HG02884 (cell line): ENCODE data around the gene ARHGAP24.
"Not testable (repeated sequence)": the region's sequence is repeated elsewhere in the genome, so short reads cannot be mapped to it uniquely, and the experiment has no call there.

Experiments used
- ATAC-seq: cut with Tn5 transposase; IDR thresholded peaks from one replicate; pipeline ENCODE4 v1.9.1; 2021; ENCODE audit warnings: mild to moderate bottlenecking, moderate library complexity; ENCODE audit not compliant: unreplicated experiment

ARHGAP24 gene

GRCh38 chr4:85938062-85938461 is 463.1 kb downstream of the ARHGAP24 start:
- no peak for ATAC-seq

DNA sequence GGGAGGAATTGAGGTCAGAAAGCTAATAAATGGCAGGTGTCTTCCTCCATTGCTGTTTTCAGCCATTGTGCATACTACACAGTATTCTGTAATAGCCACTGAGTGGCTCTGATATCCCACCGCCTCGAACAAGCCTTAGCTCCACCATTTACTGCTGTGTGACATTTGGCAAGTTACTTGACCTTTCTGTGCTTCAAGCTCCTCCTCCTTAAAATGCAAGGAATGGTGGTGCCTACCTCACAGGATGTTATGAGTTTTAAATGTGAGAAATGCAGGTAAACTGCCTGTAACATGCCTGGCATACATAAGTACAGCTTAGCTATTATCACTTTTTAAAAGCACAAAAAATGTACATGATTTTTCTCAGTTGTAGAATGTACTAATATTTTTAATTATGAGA is 464.0 kb downstream of the ARHGAP24 start:
- no peak for ATAC-seq

GRCh38 chr4:85939595-85939994 is 464.6 kb downstream of the ARHGAP24 start:
- ATAC-seq, result no peak

DNA sequence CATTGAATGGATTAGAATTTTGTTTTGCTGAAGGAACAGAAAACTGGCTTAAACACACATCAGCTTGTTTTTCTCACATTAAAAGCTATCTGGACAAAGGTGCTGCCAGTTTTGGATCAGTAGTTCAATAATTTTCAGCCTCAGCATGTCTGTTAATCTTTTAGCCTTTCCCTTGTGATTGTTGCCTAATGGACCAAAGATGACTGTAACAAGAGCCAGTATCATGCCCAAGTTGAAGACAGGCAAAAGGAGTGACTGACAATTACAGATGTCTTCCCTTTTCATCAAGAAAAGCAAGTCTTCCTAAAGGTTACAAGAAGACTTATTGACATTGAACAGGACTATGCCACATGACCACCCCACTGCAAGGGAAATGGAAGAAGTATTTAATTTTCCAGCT is 465.2 kb downstream of the ARHGAP24 start:
- no peak for ATAC-seq

DNA sequence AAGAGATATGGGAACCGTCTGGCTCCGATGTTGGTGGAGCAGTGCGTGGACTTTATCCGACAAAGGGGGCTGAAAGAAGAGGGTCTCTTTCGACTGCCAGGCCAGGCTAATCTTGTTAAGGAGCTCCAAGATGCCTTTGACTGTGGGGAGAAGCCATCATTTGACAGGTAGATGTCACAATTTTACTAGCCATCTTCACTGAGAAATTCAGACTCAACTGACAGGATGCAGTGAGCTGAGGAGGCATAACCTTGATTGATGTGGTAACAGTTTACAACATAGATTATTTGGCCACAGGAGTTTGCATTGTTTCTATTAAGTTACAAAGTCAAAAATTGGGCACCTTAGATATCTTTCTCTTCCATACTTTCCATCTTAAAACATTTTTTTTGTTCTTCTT is 467.2 kb downstream of the ARHGAP24 start:
- no peak for ATAC-seq

DNA sequence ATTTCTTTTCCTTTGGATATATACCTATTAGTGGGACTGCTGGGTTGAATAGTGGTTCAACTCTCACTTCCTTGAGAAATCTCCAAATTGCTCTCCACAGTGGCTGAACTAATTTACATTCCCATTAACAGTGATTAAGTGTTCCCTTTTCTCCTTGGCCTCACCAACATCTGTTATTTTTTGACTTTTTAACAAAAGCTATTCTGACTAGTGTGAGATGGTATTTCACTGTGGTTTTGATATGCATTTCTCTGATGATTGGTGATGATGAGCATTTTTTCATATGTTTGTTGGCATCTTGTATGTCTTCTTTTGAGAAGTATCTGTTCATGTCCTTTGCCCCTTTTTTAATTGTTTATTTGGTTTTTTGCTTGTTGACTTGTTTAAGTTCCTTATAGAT is 471.9 kb downstream of the ARHGAP24 start:
- no peak for ATAC-seq

- no peak for ATAC-seq
These were observed 476.1 kb downstream of the ARHGAP24 start for GRCh38 chr4:85951099-85951498.

GRCh38 chr4:85952528-85952927 is 477.6 kb downstream of the ARHGAP24 start:
- no peak for ATAC-seq

DNA sequence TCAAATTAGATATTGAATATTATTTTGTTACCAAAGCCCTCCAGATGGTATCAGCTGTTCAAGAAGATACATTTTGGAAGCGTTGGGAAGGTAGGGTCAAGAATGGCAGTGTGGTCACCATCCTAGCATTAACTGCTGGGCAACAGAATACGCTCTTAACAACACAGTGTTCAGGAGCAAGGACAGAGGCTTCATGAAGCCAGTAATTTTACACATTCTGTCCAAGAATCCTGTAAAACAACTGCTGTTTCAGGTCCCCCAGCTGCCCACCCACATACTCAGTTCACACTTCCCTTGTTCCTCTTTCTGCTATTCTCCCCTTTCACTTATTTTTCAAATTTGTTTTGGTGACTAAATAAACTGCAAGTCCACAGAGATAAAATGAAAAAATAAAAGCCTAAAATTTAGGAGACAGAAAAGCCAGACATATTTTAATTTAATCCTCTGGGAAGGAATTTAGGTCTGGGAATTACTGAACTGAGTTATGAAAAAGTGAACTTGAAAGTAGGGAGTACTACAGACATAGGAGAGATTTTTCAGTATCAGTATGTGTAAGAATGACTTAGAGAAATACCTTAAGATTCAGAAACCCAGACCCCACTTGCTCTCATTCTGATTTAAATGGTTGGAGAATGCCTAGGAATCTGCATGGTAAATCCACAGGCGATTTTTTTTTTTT is 478.2 kb downstream of the ARHGAP24 start:
- ATAC-seq, result peak; percentile 71

- ATAC-seq, result no peak
These were observed 478.7 kb downstream of the ARHGAP24 start for GRCh38 chr4:85953651-85954018.

GRCh38 chr4:85955620-85956292 is 480.8 kb downstream of the ARHGAP24 start:
- no peak for ATAC-seq

GRCh38 chr4:85956293-85956945 is 481.5 kb downstream of the ARHGAP24 start:
- ATAC-seq, result no peak

- ATAC-seq, result no peak
These were observed 486.9 kb downstream of the ARHGAP24 start for GRCh38 chr4:85961887-85962286.

DNA sequence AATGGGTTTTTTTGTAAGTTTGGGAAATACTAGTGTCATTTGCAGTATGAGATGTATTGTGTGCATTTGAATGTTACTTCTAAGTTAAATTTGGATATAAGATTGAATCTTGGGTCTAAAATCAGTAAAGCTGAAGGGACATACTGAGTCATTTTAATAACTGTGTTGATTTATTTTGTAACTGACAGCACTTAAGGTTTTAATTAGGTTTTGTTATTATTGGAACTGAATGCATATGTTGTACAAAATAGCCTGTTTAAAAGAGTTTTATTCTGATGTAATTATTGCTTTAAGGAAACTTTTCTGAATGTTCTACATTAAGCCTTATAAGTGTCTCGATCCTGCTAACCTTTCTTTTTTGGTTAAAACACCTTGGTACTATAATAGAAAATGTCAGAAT is 488.3 kb downstream of the ARHGAP24 start:
- ATAC-seq, result no peak

DNA sequence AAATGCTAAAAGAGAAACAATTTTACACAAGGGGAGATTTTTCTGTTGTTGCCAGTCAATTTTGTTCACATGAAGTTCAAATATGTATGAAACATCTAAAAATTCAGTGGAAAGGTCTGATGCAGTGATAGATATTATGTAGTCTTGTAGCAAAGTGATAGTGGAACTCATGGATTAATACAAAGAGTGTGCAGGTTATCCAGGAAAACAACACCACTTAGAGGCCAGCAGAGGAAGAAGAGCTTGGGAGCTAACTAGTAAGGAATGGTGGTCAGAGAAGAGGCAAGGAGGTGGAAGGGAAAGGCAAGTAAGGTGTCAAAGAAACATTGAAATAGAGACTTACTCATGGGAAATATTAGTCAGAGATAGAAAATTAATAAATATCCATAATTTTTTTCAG is 489.3 kb downstream of the ARHGAP24 start:
- no peak for ATAC-seq

DNA sequence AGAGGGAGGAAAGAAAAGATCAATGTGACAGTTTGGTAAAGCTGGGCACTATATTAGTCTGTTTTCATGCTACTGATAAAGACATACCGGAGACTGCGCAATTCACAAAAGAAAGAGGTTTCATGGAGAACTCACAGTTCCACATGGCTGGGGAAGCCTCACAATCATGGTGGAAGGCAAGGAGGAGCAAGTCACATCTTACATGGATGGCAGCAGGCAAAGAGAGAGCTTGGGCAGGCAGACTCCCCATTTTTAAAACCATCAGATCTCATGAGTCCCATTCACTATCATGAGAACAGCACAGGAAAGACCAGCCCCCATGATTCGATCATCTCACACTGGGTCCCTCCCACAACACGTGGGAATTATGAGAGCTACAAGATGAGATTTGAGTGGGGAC is 490.1 kb downstream of the ARHGAP24 start:
- not testable (repeated sequence) for ATAC-seq

GRCh38 chr4:85965529-85965928 is 490.6 kb downstream of the ARHGAP24 start:
- no peak for ATAC-seq

DNA sequence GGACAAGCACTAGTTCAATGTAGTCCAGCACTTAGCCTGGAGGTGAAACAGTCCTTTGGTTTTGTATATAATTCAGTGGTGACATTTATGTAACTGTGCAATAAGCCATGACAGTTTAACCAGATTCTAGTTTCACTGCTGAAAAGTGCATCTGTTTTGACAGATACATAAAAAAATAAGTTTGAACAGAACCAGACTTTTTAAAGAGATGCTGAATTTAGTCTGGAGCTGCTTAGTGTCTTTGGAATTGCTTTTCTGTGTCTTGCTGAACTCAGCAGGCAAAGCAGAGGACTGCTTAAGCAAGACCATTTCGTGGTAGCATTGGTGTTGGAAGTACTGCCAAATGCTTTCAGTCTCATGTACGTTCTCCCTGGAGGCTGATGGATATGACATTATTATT is 491.4 kb downstream of the ARHGAP24 start:
- ATAC-seq, result no peak

DNA sequence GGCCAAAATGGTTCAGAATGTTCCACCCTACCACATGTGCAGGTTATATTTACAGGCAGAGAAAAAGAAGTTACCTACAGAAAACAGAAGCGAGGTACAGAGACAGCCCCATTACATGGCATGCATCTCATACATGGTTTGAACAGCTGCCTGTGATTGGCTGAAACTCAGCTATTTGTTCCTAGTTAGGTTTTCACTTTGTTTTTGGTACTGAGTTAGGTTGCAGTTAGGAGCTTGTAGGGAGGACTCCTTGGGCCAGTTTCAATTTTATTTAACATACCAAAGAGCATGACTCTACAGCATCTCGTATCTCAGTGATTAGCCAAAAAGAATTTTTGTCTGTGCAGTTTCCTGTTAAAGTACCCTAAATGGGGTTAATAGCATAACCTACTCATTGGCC is 492.9 kb downstream of the ARHGAP24 start:
- ATAC-seq, result no peak

DNA sequence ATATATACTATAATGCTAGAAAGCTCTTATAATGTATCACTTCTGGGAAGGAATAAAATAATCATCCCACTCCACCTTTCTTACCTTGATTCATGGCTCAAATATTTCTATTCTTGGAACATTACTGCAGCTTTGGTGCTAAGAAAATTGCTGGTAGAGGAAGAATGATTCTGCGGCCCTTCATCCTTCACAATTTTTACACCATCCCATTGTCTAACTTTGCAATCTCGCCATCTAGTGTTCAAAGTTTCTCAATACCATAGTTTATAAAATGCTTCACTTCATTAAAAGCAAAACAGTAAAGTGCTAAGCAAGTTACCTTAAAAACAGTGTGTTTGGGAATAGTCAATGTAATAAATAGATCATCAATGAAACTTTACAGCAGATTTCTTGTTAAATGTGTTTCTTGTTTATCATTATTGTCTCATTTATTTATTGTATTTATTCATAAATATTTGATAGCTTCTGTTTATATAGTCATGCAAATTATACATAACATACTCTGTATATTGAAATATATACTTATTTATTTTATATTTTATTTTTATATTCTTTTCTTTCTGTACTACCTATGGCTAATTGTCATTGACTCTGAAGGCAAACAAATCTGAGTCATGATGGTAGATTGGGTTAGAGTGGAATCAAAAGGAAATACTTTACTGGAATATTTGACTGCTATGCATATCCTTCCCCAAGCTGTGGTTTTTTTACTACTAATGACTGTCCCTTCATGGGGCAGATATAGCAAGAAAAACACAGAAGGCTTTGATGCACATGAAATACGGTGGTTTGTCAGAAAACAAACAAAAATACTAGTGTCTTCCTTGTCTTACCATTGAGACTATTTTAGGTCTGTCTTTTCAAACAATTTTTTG is 494.2 kb downstream of the ARHGAP24 start:
- peak; percentile 64 for ATAC-seq

- no peak for ATAC-seq
These were observed 495.6 kb downstream of the ARHGAP24 start for GRCh38 chr4:85970535-85970934.
